ENCODE measurements around the gene B3GALT6. TPM values are rescaled to one million over a fixed set of nuclear protein-coding genes. Genes with fewer than 3 reads are reported as not detected.

B3GALT6 gene
- total RNA-seq, 1 experiment from 2014 or later = 36.6 TPM

DNA sequence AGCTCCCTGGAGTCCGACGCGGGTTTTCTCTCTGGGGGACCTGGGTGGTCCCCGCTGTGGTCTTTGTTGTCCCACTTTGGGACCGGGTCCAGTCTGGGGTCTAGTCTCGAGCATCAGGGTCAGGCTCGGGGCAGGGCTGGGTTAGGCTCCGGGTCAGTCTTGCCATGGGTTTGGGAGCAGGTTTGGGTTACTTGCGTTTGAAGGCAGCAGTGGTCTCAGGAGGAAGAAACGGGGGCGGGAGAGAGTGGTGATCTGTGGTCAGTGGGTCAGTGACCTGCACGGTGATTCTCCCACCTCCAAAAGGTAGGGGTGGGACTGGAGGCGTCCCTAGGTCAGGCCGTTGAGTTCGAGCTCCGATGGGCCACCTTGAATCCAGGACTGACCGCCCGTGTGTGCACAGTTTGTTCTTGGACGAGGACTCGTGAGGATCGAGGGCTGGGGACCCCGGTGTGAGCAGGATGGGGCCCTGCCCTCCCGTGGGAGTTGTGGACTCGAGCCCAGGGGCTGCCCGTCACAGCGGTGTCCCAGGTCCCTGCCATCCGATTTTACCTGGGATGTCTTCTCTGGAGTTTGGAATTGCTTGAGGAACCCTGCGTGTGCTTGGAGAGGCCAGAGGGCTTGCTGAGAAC is 2.3 kb downstream of the B3GALT6 start:
- no peak for DNase-seq
- Histone ChIP-seq H3K9me3 (no peaks in the 10 kb centered on the region), H3K27me3 (no peaks in the 10 kb centered on the region), H3K4me3 (no peak overlapping the region), H3K36me3 (peaks cover 26% of the 10 kb centered on the region)

DNA sequence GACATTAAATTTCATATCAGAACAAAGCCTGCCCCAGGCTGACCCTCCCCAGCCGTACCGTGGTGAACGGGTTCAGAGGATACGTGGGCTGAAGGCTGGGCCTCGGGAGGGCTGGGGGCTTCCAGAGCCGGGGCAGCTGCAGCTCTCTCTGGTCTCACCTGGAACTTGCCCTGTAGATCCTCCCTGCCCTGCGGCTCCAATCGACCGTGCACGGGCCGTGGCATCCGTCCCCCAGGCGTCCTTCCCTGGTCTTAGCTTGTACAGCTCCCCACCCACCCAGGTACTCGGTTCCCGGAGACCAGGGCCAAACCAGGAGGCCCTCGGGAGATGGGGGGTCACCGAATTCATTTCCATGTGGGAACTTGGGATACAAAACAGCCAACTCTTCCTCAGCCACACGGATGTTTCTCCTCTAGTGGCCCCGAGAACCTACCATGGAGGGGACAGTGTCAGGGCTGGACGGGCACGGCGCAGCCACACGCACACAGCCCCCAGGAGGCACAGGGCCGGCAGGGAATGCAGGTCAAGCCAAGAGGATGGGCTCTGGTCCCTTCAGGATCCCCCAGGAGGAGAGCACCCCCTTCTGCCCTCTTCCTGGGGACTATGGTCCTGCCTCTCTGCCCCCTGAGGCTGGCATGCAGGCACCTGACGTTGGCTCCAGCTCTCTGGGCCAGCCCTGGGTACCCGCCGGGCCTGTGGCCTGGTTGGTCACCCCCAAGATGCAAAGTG is 3.1 kb downstream of the B3GALT6 start:
- no peaks in the 10 kb centered on the region for H3K9me3 ChIP-seq
- no peak overlapping the region for H3K4me3 ChIP-seq
- peaks cover 18% of the 10 kb centered on the region for H3K36me3 ChIP-seq
- no peak for DNase-seq
- no peaks in the 10 kb centered on the region for H3K27me3 ChIP-seq

DNA sequence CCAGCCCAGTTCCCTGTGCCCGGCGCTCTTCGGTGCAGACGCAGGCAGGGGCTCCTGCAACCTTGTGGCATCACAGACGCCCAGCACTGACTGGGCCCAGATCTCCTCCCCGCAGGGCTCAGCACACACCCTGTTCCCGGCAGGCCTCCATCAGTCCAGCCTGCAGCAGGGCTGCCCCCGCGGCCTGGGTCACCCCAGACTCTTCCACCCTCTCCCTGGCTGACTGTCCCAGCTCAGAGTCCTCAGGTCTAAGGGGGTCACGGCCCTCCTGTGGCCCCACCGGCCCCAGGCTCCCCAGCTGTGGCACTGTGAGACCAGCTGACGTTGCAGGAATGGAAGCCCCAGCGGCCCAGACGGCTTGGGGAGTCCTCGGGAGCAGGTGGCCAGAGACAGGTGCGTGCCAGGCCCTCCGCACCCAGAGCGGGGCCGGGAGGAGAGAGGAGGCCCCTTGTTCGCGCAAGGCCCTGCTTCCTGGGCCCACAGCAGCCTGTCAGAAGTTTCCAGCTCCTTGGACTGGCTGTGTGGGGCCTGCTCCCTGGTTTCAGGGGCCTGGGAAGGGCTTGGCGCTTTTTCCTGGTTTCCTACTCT is 4.2 kb downstream of the B3GALT6 start:
- no peak for DNase-seq
- H3K36me3 ChIP-seq = peaks cover 16% of the 10 kb centered on the region
- no peaks in the 10 kb centered on the region for H3K9me3 ChIP-seq
- H3K4me3 ChIP-seq = no peak overlapping the region
- no peaks in the 10 kb centered on the region for H3K27me3 ChIP-seq

DNA sequence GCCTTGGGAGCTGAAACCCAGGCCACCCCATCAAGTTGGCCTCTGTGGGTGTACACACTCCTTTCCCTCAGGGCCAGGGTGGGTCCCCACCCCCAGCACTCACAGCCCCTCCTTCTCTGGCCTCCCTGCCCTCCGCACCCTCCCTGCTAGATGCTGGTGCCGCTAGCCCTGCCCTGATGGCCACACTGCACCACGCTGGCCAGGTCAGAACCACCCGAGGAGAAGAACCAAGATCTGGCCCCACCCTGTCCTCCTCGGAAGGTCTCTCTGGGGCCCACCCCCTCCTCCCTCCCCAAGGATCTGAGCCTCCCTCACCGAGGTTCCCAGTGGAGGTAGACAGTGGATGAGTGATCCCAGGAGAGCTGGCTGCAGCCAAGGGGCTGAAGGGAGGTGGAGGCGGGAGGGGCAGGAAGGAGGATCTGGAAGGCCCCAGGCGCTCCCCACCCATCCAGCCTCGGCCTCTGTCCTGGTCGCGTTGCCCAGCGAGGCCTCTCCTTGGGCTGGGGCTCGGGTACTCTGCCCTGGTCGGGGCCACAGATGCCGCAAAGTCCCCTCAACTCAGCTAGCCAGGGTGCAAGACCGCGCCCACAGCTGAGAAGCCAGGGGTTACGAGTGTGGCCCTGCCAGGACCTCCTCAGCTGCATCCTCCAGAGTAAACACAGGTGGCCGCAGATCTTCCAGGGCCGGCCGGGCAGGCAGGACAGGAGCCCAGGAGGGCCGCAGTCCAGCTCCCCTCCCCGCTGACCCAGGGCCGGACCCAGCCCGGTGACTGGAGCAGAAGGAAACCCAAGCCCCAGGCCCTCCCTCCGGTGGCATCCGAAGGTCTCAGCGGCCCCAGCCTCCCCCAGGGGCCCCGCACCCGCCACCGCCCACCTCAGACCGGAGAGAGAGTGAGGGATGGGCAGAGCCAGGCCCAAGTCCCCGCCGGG is 5.2 kb downstream of the B3GALT6 start:
- Histone ChIP-seq H3K36me3 (peaks cover 13% of the 10 kb centered on the region), H3K27me3 (no peaks in the 10 kb centered on the region), H3K9me3 (no peaks in the 10 kb centered on the region), H3K4me3 (no peak overlapping the region)
- no peak for DNase-seq

DNA sequence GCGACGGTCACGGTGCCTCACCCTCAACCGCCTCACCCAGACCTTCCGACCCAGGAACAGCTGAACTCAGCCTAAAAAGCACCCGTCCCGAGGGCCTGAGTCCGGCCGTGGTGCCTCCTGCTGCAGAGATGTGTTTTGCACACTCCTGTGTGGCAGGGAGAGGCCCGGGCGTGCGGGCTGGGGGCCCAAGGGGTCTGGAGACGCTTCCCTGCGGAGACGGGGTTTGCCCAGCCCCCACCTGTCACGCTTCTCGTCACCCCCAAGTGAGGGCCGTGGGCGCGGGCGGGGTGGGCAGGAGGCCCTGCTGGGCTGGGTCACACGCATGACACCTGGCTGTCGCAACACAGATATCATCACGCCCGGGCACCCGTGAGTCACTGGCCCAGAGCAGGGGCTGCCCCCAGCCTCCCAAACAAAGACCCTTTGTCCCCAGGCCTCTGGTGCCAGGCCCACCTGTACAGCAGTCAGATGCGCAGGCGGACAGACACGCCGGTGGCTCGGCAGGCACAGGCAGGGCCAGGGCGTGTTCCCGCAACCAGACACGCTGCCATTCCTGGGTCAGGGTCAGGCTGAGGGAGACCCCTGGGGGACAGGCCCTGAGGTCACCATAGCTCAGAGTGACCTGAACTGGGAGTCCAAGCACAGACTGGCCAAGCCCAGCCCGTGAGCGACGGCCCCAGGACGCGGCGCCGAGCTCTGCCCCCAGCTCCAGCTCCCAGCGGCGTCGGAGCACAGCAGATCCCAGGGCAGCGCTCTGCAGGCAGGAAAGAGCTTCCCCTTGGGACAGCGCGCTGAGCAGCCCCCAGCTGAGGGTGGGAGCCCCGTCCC is 6.1 kb downstream of the B3GALT6 start:
- DNase-seq = no peak
- Histone ChIP-seq H3K27me3 (no peaks in the 10 kb centered on the region), H3K9me3 (no peaks in the 10 kb centered on the region), H3K36me3 (peaks cover 13% of the 10 kb centered on the region), H3K4me3 (no peak overlapping the region)

DNA sequence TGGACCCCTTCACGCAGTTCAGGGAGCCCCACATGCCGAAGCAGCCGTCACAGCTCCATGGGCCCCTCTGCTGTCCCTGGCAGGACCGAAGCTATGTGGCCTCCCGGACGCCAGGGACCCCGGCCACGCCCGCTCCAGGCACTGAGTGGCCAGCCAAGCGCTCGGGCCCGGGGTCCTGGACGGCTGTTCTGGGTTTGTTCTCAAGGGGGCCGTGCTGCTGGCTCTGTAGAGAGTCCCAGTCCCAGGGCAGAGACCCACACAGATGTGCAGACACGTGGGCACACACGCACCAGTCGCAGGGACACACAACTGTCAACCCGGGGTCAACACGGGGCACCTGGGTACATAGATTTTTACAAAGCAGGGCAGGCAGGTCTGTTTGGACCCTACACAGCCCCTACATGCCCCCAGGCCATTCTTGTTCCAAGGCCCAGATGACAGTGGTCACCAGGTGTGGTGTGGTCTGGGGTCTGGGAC is 6.7 kb downstream of the B3GALT6 start:
- DNase-seq = no peak

DNA sequence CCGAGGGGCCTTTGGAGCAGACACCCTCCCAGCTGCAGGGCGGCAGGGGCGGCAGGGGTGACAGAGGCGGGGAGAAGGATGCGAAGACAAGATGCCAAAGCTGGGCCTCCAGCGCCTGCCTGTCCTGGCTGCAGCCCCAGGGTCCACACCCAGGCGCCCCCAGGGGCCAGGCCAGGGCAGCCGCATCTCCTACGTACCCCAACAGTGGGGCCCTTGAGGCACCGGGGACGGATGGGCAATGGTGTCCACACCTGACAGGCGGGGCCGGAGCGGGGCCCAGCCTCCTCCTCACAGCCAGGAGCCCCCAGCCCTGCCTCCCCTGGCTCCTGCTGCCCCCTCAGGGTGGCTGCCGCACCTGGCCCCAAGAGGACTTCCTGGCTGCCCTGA is 7.2 kb downstream of the B3GALT6 start:
- DNase-seq = no peak
- no peaks in the 10 kb centered on the region for H3K9me3 ChIP-seq
- peaks cover 4% of the 10 kb centered on the region for H3K36me3 ChIP-seq
- H3K27me3 ChIP-seq = no peaks in the 10 kb centered on the region
- H3K4me3 ChIP-seq = no peak overlapping the region

More for the DNA sequence above, 6.7 kb downstream of the B3GALT6 start:
- Histone ChIP-seq H3K36me3 (peaks cover 9% of the 10 kb centered on the region), H3K27me3 (no peaks in the 10 kb centered on the region), H3K9me3 (no peaks in the 10 kb centered on the region), H3K4me3 (no peak overlapping the region)

DNA sequence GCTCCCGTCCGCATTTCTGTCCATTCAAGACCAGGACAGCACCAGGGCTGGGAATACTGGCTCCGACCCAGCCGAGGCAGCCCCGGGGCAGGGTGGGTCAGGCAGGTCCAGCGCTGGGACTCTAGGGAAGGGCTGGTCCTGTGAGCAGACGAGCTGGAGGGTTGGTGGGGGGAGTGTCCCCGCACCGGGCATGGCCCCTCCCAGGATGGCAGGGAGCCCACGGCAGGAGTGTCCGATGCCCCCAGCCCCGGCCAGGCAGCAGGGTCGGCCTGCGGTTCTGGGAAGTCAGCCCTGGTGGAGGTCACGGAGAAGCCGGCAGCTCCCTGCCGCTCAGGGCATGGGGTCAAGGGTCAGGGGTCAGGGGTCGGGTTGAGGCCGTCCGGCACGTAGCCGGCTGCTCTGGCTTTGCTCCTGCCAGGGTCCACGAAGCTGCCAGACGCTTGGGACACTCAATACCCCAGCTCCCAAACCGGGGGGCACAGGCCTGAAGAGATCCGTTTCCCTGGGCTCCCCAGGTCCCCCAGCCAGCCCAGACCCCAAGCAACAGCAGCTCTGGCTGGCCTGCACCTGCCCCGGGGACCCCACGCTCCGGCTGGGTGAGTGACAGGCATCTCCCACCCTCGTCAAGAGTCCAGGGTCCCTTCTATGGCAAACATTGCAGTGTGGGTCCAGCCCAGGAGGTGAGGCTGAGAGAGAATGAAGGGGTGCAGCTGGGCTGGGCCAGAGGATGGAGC is 7.7 kb downstream of the B3GALT6 start:
- Histone ChIP-seq H3K9me3 (no peaks in the 10 kb centered on the region), H3K36me3 (no peaks in the 10 kb centered on the region; the same call in 1 of the 2 replicates), H3K4me3 (no peak overlapping the region), H3K27me3 (no peaks in the 10 kb centered on the region)
- DNase-seq = no peak

DNA sequence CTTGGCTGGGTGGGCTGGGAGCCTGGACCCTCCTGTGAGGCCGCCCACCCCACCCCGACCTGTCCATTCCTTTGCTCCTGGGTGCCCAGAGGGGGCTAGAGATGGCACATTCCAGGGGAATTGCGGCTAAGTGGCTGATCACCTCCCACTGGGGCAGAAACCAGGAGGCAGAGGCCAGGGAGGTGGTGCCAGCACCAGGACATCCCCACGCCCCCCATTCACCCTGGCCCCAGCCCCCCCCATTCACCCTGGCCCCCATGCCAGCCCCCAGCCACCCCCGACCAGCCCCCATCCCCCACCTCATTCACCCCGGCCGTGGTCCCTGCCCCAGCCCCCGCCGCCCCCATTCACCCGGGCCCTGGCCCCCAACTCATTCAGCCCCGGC is 8.3 kb downstream of the B3GALT6 start:
- no peak for DNase-seq
- no peaks in the 10 kb centered on the region for H3K27me3 ChIP-seq
- no peak overlapping the region for H3K4me3 ChIP-seq
- H3K36me3 ChIP-seq = no peaks in the 10 kb centered on the region
- no peaks in the 10 kb centered on the region for H3K9me3 ChIP-seq

DNA sequence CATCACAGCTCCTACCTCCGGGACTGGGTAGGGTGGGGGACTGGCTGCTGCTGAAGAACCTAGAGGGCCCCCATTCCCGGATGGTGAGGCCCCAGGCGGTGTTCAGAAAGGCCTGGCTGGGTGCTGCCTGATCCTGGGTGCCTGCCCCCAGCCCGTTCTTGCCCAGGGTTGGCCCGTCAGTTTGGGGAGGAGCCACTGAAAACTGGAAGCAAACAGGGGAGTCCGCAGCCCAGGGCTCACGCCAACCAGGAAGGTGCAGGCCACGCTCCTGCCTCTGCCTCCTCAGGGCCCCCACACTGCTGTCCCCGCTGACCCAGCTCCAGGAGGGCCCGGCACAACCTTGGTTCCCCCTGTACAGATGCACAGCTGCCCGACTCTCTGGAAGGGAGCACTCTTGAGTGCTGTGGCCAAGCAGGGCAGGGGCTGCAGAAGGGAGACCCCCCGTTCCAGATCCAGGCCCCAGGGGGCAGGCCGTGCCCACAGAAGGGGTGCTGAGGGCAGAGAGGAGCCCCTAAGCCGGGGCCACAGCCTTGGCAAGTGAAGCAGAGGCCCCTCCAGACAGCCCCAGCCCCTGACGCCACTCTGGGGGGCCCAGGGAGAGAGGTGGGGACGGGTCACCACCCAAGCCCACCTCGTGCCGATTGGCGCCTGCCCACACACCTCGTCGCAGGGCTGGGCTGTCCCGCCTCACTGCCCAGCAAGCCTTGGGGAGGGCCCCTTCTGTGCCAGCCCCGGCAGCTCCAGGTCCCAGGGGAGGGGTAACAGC is 9.0 kb downstream of the B3GALT6 start:
- Histone ChIP-seq H3K9me3 (no peaks in the 10 kb centered on the region), H3K27me3 (no peaks in the 10 kb centered on the region), H3K36me3 (no peaks in the 10 kb centered on the region), H3K4me3 (no peak overlapping the region)
- DNase-seq = no peak

DNA sequence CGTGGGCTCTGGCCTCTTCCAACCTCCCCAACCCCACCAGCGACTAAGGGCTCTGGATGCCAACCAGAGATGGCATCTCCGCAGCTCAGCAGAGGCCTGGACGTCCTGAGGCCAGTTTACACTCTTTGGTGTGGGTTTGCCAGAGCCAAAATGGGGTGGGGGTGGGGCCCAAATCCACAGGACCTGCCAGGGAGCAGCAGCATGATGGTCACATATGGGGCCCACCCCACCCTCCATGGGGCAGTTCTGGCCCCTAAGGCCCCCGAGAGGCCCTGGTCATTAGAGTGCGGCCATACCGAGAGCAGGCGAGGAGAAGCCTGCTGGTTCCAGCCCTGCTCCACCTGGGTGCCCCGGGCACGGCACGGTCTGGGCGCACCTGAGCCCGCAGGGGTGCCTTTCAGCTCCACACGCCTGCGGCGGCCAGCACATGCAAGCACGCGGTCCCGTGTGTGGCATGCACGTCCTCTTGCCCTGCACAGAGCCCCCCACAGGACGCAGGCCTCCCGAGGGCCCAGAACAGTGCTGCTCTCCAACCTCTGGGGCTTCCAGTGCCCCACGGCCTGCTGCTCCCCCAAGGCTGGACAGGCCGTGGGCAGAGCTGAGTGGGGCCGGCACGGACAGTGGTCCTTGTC is 9.7 kb downstream of the B3GALT6 start:
- H3K27me3 ChIP-seq = no peaks in the 10 kb centered on the region
- no peaks in the 10 kb centered on the region for H3K9me3 ChIP-seq
- no peaks in the 10 kb centered on the region for H3K36me3 ChIP-seq
- no peak overlapping the region for H3K4me3 ChIP-seq
- DNase-seq = no peak

DNA sequence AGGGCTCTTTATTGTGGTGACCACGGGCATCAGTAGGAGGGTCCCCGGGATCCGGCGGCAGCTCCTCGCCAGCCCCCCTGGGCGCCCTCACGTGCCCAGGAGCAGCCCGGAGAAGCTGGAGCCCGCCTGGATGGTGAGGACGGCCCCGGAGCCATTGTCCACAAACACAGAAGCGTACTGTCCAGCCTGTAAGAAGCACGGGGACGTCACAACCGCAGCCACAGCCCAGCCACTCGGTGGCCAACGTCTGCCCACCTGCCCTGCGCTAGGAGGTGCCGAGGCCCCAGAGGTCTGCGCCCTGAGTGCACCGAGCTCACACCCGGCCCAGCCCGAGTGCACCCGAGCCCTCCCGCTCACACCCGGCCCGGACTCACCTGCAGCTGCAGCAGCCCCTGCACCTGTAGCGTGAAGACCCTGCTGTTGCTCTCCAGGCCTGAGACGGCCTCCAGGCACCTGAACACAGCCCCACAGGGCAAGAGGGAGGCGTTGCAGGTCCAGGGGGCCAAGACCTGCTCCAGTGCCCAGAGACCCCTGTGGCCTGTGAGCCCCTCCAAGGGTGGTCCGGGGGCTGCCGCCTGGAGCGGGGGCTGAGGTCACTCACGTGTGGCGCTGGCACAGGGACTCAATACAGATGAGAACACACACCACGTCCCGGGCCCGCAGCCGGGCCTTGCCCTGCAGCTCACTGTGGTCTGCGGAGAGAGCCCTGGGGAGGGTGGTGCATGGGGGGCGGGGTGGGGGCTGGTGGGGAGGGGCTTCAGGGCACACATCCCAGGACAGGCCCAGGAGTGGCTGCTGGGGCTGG is 10.6 kb downstream of the B3GALT6 start:
- H3K36me3 ChIP-seq = no peaks in the 10 kb centered on the region
- H3K4me3 ChIP-seq = no peak overlapping the region
- no peaks in the 10 kb centered on the region for H3K27me3 ChIP-seq
- no peaks in the 10 kb centered on the region for H3K9me3 ChIP-seq
- no peak for DNase-seq

DNA sequence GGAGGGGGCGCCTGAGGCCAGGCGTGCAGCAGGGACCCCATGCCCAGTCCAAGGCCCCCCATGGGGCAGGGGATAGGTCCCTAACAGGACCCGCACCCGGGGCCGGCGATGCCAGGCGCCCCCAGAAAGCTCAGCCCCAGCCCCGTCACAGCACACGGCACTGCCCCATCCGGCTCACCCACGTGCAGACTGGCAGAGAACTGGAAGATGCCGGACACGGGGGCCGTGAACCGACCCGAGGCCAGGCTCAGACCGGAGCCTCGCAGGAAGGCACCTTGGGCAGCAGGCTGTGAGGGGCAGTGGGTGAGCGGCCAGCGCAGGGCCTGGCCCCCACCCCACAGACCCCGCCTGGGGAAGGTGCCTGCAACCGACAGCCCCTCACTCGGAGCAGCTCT is 11.2 kb downstream of the B3GALT6 start:
- H3K27me3 ChIP-seq = no peaks in the 10 kb centered on the region
- H3K36me3 ChIP-seq = no peaks in the 10 kb centered on the region
- DNase-seq = no peak
- H3K9me3 ChIP-seq = no peaks in the 10 kb centered on the region
- no peak overlapping the region for H3K4me3 ChIP-seq

DNA sequence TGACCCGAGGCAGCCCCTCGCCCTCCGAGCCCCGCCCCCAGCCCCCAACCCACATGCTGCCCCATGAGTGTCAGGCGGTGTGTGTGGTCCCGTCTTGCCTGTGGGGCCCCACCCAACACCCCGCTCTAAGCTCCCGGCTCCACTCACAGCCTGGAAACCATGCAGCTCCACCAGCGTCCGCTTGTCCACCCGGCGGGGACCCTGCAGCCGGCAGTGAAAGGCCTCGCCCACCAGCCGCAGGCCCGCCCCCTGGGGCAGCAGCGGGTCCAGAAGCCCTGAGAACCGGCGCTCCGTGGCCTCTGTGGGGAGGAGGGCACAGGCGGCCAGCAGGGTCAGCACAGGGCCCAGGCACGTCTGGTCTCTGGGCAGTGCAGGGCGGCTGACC is 11.8 kb downstream of the B3GALT6 start:
- no peaks in the 10 kb centered on the region for H3K9me3 ChIP-seq
- H3K4me3 ChIP-seq = no peak overlapping the region
- H3K36me3 ChIP-seq = no peaks in the 10 kb centered on the region
- no peaks in the 10 kb centered on the region for H3K27me3 ChIP-seq
- DNase-seq = no peak

All from MG63 (cell line).